Activated naive CD8-positive, alpha-beta T cell treated with anti-CD3 and anti-CD28 coated beads, Interleukin-2, amount 50 U/mL, for 24 hours (primary cell): Measurements from ENCODE around the gene METTL27.
A peak's percentile ranks its signal among the peaks of the same experiment; 100 is the strongest.

Experiments used
- ATAC-seq: fragments of 150-1000 bp; cut with Tn5 transposase; one replicate; pipeline ENCODE4 v1.10.0; 2021
- DNase-seq: peaks from one replicate; pipeline ENCODE4 v3.0.0; 2021
- H3K27ac Mint-ChIP-seq: one replicate; pipeline ENCODE4 v1.8.0; 2021; ENCODE audit warnings: mild to moderate bottlenecking, mixed read lengths
- H3K27me3 Mint-ChIP-seq: one replicate; pipeline ENCODE4 v1.8.0; 2021; ENCODE audit warnings: mixed read lengths
- H3K36me3 Mint-ChIP-seq: one replicate; pipeline ENCODE4 v1.8.0; 2021; ENCODE audit warnings: low read depth, mixed read lengths
- H3K4me1 Mint-ChIP-seq: one replicate; pipeline ENCODE4 v1.8.0; 2021; ENCODE audit warnings: mixed read lengths
- H3K4me3 Mint-ChIP-seq: one replicate; pipeline ENCODE4 v1.8.0; 2021; ENCODE audit warnings: mild to moderate bottlenecking, moderate library complexity, mixed read lengths
- H3K9me3 Mint-ChIP-seq: one replicate; pipeline ENCODE4 v1.8.0; 2021; ENCODE audit warnings: mixed read lengths

The METTL27 gene

DNA sequence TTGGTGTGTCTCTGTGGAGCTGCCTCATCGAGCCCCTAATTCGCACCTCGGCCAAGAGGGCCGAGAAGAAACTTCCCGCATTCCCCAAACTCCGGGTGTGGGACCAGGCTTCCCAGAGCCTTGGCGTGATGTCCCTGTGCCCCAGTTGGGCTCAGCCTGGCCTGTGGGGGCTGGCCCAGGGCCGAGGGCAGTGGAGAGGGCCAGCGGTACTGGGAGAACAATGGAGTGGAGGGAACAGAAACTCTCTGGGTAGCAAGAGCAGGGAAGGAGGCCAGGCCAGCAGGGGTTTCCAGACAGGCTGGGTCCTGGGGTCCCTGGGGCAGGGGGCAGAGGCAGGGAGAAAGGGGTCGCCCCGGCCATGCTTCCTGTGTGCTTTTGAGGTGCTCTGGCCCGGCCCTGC, 34.7 kb upstream of the METTL27 start:
- no peak overlapping the region for H3K27ac Mint-ChIP-seq
- DNase-seq (no peak), ATAC-seq (no peak)
- no peaks in the 10 kb centered on the region for H3K36me3 Mint-ChIP-seq
- H3K4me3 Mint-ChIP-seq: no peak overlapping the region
- peaks cover 2% of the 10 kb centered on the region for H3K27me3 Mint-ChIP-seq
- no peaks in the 10 kb centered on the region for H3K4me1 Mint-ChIP-seq
- no peaks in the 10 kb centered on the region for H3K9me3 Mint-ChIP-seq

DNA sequence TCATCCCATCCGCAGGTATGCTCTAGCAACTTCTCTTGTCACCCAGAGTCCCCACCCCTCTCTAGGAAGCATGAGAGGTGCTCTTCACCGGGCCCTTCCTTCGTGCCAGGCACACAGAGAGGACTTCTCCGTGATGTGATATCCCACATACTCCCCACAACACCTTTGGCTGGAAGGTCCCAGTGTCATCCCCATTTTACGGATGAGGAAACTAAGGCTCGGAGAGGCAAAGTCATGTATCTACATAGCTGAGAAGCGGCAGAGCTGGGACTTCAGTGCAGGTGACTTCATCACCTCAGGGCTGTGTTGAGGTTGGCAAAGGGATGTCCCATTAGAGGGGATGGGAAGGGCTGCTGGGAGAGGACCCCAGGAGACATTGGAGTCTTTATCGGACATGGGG, 34.0 kb upstream of the METTL27 start:
- DNase-seq: no peak
- Mint-ChIP-seq H3K9me3 (no peaks in the 10 kb centered on the region), H3K27ac (no peak overlapping the region), H3K4me3 (no peak overlapping the region), H3K27me3 (peaks cover 1% of the 10 kb centered on the region), H3K4me1 (no peaks in the 10 kb centered on the region), H3K36me3 (no peaks in the 10 kb centered on the region)
- no peak for ATAC-seq

DNA sequence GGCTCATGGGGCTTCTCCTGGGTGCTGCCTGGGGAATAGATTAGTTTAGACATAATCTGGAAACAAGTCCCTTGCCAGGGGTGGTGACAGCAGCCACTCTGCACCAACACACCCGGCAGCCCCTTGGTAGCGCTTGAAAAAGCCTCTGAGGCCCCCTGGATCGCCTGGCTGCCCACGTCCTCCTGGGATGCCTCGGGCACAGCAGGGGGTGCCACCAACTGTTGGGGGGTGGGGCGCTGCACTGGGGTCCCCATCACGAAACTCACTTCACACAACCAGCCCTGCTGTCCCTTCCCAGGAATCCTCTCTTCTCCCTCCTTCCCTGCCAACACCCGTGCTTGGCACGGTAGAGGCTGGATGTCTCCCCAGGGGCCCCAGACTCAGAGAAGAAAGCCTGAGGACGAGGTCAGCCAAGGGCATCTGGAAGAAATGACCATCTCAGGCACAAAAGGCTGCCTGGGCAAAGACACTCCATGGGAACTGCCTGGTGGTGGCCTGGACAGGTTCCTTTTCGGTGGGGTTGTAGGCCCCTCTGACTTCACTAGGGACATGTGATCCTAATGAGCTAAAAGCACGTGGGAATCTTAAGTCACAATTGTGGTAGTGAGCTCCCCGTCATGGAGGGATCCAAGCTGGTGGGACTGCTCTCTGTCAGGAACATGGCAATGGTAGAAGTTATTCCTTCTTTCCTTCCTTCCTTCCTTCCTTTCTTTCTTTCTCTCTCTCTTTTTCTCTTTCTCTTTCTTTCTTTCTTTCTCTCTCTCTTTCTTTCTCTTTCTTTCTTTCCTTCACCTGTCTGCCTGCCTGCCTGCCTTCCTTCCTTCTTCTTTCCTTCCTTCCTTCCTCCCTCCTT, 30.0 kb upstream of the METTL27 start:
- Mint-ChIP-seq H3K4me3 (no peak overlapping the region), H3K9me3 (no peaks in the 10 kb centered on the region), H3K27ac (no peak overlapping the region), H3K4me1 (no peaks in the 10 kb centered on the region), H3K27me3 (no peaks in the 10 kb centered on the region), H3K36me3 (no peaks in the 10 kb centered on the region)
- ATAC-seq: no peak
- DNase-seq: no peak

GRCh38 chr7:73871163-73872011, 29.1 kb upstream of the METTL27 start:
- H3K36me3 Mint-ChIP-seq: no peaks in the 10 kb centered on the region
- ATAC-seq (peak; percentile 17), DNase-seq (no peak)
- H3K27ac Mint-ChIP-seq: no peak overlapping the region
- H3K9me3 Mint-ChIP-seq: no peaks in the 10 kb centered on the region
- H3K4me1 Mint-ChIP-seq: no peaks in the 10 kb centered on the region
- H3K4me3 Mint-ChIP-seq: no peak overlapping the region
- no peaks in the 10 kb centered on the region for H3K27me3 Mint-ChIP-seq

DNA sequence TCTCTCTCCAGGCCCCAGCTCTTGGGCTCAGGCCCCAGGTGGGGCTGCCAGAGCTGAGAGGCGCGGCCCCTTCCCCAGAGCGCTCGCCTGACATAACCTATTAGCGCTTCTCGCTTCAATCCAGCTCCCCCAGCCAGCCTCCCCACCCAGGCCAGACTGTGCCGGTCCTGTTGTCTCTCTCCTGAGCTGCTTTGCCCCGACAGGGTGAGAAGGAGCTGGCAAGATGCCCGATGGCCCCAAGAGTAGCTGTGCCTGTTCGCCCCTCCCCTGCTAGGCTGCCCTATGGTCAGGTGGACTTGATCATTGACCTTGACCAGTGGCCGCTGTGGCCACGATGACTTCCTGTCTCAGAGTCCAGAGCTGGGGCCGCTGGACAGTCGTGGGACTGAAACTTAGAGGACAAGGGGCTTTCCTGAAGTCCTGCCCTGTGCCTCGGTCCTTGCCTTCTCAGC, 27.8 kb upstream of the METTL27 start:
- no peak overlapping the region for H3K27ac Mint-ChIP-seq
- ATAC-seq (no peak), DNase-seq (no peak)
- no peaks in the 10 kb centered on the region for H3K4me1 Mint-ChIP-seq
- no peaks in the 10 kb centered on the region for H3K27me3 Mint-ChIP-seq
- no peaks in the 10 kb centered on the region for H3K36me3 Mint-ChIP-seq
- no peaks in the 10 kb centered on the region for H3K9me3 Mint-ChIP-seq
- no peak overlapping the region for H3K4me3 Mint-ChIP-seq

DNA sequence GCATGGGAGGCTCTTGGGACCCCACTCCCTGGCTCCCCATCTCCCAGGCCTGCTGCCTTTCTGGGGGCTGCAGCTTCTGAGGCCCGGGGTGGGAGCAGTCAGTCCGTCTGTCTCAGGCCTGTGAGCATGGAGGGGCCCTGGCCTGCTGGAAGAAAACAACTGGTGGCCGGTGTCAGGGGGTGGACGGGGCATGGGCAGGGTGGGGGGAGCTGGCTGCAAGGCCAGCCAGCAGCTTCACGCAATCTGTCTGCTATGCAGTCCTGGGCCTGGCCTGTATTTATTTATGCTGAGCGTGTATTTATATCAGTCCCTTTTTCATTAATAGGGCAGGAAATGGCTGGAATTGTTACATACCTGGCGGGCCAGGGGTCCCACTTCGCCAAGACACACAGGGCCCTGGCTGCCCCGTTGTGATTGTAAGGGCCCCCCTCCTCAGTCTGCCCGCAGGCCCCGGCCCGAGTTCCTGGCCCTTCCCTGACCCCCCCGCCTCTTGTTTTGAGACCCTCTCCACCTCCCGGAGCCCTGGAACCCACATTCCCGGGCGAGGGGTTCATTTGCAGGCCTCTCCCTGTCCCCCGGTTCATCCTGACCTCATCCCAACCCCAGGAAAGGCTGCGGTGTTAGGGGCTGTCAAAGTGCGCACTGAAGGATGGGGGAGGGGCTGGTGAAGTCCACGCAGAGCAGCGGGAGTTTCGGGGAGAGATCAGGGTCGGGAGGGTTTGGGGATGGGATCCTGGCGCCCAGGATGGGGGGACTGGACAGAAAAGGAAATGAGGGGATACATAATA, 26.9 kb upstream of the METTL27 start:
- ATAC-seq: no peak
- no peak overlapping the region for H3K27ac Mint-ChIP-seq
- no peaks in the 10 kb centered on the region for H3K27me3 Mint-ChIP-seq

GRCh38 chr7:73866446-73866767, 24.1 kb upstream of the METTL27 start:
- Mint-ChIP-seq H3K36me3 (no peaks in the 10 kb centered on the region), H3K9me3 (no peaks in the 10 kb centered on the region), H3K27ac (no peak overlapping the region), H3K4me1 (no peaks in the 10 kb centered on the region), H3K27me3 (no peaks in the 10 kb centered on the region), H3K4me3 (no peak overlapping the region)
- ATAC-seq (no peak), DNase-seq (no peak)

More for the DNA sequence above, 26.9 kb upstream of the METTL27 start:
- DNase-seq: no peak
- Mint-ChIP-seq H3K36me3 (no peaks in the 10 kb centered on the region), H3K9me3 (no peaks in the 10 kb centered on the region), H3K4me1 (no peaks in the 10 kb centered on the region), H3K4me3 (no peak overlapping the region)

- ATAC-seq (no peak), DNase-seq (peak; percentile 16)
- no peaks in the 10 kb centered on the region for H3K27me3 Mint-ChIP-seq
- H3K9me3 Mint-ChIP-seq: no peaks in the 10 kb centered on the region
- no peaks in the 10 kb centered on the region for H3K36me3 Mint-ChIP-seq
- no peaks in the 10 kb centered on the region for H3K4me1 Mint-ChIP-seq
- no peak overlapping the region for H3K27ac Mint-ChIP-seq
- no peak overlapping the region for H3K4me3 Mint-ChIP-seq
Observed at GRCh38 chr7:73865738-73866445, 23.6 kb upstream of the METTL27 start.

- no peaks in the 10 kb centered on the region for H3K4me1 Mint-ChIP-seq
- ATAC-seq: no peak
- no peaks in the 10 kb centered on the region for H3K36me3 Mint-ChIP-seq
- H3K27ac Mint-ChIP-seq: no peak overlapping the region
- H3K27me3 Mint-ChIP-seq: no peaks in the 10 kb centered on the region
- no peaks in the 10 kb centered on the region for H3K9me3 Mint-ChIP-seq
- DNase-seq: no peak
- no peak overlapping the region for H3K4me3 Mint-ChIP-seq
Observed at GRCh38 chr7:73864981-73865711, 22.8 kb upstream of the METTL27 start.

DNA sequence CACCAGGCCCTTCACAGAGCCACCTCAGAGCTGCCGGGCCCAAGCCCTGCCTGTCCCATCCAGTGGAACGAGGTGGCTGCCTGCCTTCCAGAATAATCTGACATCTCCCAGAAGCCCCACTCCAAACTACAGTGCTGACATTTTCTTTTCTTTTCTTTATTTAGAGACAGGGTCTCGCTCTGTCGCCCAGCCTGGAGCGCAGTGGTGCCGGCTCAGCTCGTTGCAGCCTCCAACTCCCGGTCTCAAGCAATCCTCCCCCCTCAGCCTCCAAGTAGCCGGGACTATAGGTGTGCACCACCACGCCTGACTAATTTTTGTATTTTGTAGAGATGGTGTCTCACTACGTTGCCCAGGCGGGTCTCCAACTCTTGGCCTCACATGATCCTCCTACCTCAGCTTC, 19.0 kb upstream of the METTL27 start:
- H3K27ac Mint-ChIP-seq: no peak overlapping the region
- DNase-seq (no peak), ATAC-seq (no peak)
- H3K4me1 Mint-ChIP-seq: no peaks in the 10 kb centered on the region
- H3K9me3 Mint-ChIP-seq: no peaks in the 10 kb centered on the region
- peaks cover 13% of the 10 kb centered on the region for H3K27me3 Mint-ChIP-seq
- H3K4me3 Mint-ChIP-seq: no peak overlapping the region
- no peaks in the 10 kb centered on the region for H3K36me3 Mint-ChIP-seq

GRCh38 chr7:73860859-73861258, 18.5 kb upstream of the METTL27 start, which contains the start of gene TMEM270:
TSS of gene TMEM270 (plus strand) at chr7:73861159. CDS start at chr7:73861195, 36 bp downstream.
- Mint-ChIP-seq H3K36me3 (no peaks in the 10 kb centered on the region), H3K4me3 (no peak within 1 kb of the TSS), H3K27ac (no peak within 1 kb of the TSS), H3K9me3 (no peaks in the 10 kb centered on the region), H3K4me1 (no peaks in the 10 kb centered on the region), H3K27me3 (peaks cover 13% of the 10 kb centered on the region)
- no peak for DNase-seq
- ATAC-seq: no peak

GRCh38 chr7:73858807-73859206, 16.5 kb upstream of the METTL27 start:
- ATAC-seq (peak; percentile 41), DNase-seq (no peak)
- Mint-ChIP-seq H3K4me1 (peaks cover 4% of the 10 kb centered on the region), H3K36me3 (no peaks in the 10 kb centered on the region), H3K9me3 (no peaks in the 10 kb centered on the region), H3K27me3 (peaks cover 23% of the 10 kb centered on the region), H3K4me3 (no peak overlapping the region), H3K27ac (no peak overlapping the region)

- Mint-ChIP-seq H3K27ac (no peak overlapping the region), H3K9me3 (no peaks in the 10 kb centered on the region), H3K4me3 (no peak overlapping the region), H3K27me3 (peaks cover 32% of the 10 kb centered on the region), H3K4me1 (peaks cover 11% of the 10 kb centered on the region), H3K36me3 (no peaks in the 10 kb centered on the region)
- no peak for DNase-seq
- no peak for ATAC-seq
Observed at GRCh38 chr7:73856941-73857340, 14.6 kb upstream of the METTL27 start.
